Spleen (tissue), 13 donors: ENCODE data around the gene OR2A12. TPM values are rescaled to one million over a fixed set of nuclear protein-coding genes. Genes with fewer than 3 reads are reported as not detected.

Experiments
- DNase-seq: peaks from one replicate; pipeline ENCODE4 v3.0.0-alpha.2; 2020
- H3K27ac ChIP-seq, 8 donors: fragments of 200-600 bp; sonication (generic) in 7 of 8; 1 replicate in 4 of 8; 2 replicates in 4 of 8; pipeline versions ENCODE4 v1.5.0 to v1.8.0; 2016 to 2021; ENCODE audit warnings: inconsistent platforms in 4 of 8, mild to moderate bottlenecking in 4 of 8, moderate library complexity in 1 of 8
- H3K27me3 ChIP-seq, 7 donors: fragments of 200-600 bp; sonication (generic) in 6 of 7; replicated peaks in 1 of 7; 1 replicate in 4 of 7; 2 replicates in 3 of 7; pipeline versions ENCODE4 v1.5.0 to v1.8.0; 2016 to 2021; ENCODE audit warnings: inconsistent platforms in 3 of 7, mild to moderate bottlenecking in 1 of 7
- H3K36me3 ChIP-seq, 6 donors: fragments of 200-600 bp; sonication (generic) in 5 of 6; 1 replicate in 4 of 6; 2 replicates in 2 of 6; pipeline versions ENCODE4 v1.5.0 to v1.8.0; 2016 to 2021; ENCODE audit warnings: inconsistent platforms in 2 of 6
- H3K4me1 ChIP-seq, 6 donors: fragments of 200-600 bp; sonication (generic) in 5 of 6; 1 replicate in 3 of 6; 2 replicates in 3 of 6; pipeline versions ENCODE4 v1.5.0 to v1.8.0; 2016 to 2021; ENCODE audit warnings: inconsistent platforms in 3 of 6
- H3K4me3 ChIP-seq, 8 donors: fragments of 200-600 bp; sonication (generic) in 7 of 8; 1 replicate in 4 of 8; 2 replicates in 4 of 8; pipeline versions ENCODE4 v1.5.0 to v1.8.0; 2016 to 2021; ENCODE audit warnings: inconsistent platforms in 4 of 8, mild to moderate bottlenecking in 4 of 8, moderate library complexity in 2 of 8
- H3K9me3 ChIP-seq, 8 donors: fragments of 200-600 bp; sonication (generic) in 7 of 8; 1 replicate in 4 of 8; 2 replicates in 4 of 8; pipeline versions ENCODE4 v1.5.0 to v1.8.0; 2016 to 2021; ENCODE audit warnings: inconsistent platforms in 4 of 8
- POLR2A ChIP-seq, 3 donors: fragments of 450-650 bp; IDR thresholded peaks; one replicate each; pipeline ENCODE4 v1.5.1; 2017; ENCODE audit warnings: antibody characterized with exemption in 3 of 3, mild to moderate bottlenecking in 1 of 3
- POLR2AphosphoS5 ChIP-seq, 3 donors: sonication (generic); formaldehyde crosslinking; IDR thresholded peaks; one replicate each; pipeline ENCODE4 v1.5.1; 2017; ENCODE audit warnings: antibody characterized with exemption in 3 of 3
- WGBS, 5 donors: extraction: QIAGEN DNeasy Blood & Tissue Kit in 3 of 5; methylation state at CpG; one replicate each; pipeline versions ENCODE4 v1.1.5 to v1.1.7; 2013 to 2018; 5-methylcytosine and 5-hydroxymethylcytosine counted together
- intact Hi-C: fragments of 100-400 bp; cut with DNase I; formaldehyde crosslinking; loops from one replicate; pipeline ENCODE4 v1.15.0; 2023; ENCODE audit warnings: low total_unique reads
- long read RNA-seq, 2 donors: transcript quantifications; one replicate each; lab custom pipeline, GENCODE V29; 2026
- polyA plus RNA-seq, 3 donors: library from polyadenylated mRNA; stranded (reverse); fragments of 200-250 nt; gene quantifications; one replicate each; pipeline ENCODE4 v1.2.1, GENCODE V29; 2013
- total RNA-seq, 7 donors: library from RNA; depleted of rRNA in 3 of 7; stranded (reverse); fragments of >200 nt in 3 of 7; fragmentation: NEBNext Ultra II Directional in 4 of 7; extraction: Animal tissue kit (Norgen Biotek cat#: 25700) in 4 of 7; gene quantifications; one replicate each; pipeline versions ENCODE4 v1.1.0 to v1.2.1, GENCODE V29; 2016 to 2021
- TF ChIP-seq, protein P1 (sequence below), 11 experiments: fragments of 200-600 bp in 7 of 11; fragments of 450-650 bp in 4 of 11; sonication (generic) in 4 of 11; IDR thresholded peaks in 8 of 11; conservative IDR thresholded peaks in 3 of 11; 1 replicate in 7 of 11; 2 replicates in 4 of 11; pipeline versions ENCODE4 v1.4.0 to v1.8.0; 2016 to 2021; ENCODE audit warnings: antibody characterized with exemption in 11 of 11, inconsistent platforms in 4 of 11, mild to moderate bottlenecking in 1 of 11
- donor health status: healthy with polysubstance abuse.
- donor health status: DM: no; HTN: no; CAD: no; lungs with moderate emphysema.
- donor health status: DM: no; HTN: no; CAD: no.
- donor health status: Bipolar disorder and iron deficiency.
- donor health status: healthy.
- donor health status: DM: no; HTN: no; CAD: no.
- donor health status: DM: yes; HTN: yes; CAD: no.

OR2A12 gene, protein sequence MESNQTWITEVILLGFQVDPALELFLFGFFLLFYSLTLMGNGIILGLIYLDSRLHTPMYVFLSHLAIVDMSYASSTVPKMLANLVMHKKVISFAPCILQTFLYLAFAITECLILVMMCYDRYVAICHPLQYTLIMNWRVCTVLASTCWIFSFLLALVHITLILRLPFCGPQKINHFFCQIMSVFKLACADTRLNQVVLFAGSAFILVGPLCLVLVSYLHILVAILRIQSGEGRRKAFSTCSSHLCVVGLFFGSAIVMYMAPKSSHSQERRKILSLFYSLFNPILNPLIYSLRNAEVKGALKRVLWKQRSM
- not detected for total RNA-seq
- not detected for polyA plus RNA-seq
- long read RNA-seq, donor 1 = 0 reads
- long read RNA-seq, donor 2 = 0 reads

DNA sequence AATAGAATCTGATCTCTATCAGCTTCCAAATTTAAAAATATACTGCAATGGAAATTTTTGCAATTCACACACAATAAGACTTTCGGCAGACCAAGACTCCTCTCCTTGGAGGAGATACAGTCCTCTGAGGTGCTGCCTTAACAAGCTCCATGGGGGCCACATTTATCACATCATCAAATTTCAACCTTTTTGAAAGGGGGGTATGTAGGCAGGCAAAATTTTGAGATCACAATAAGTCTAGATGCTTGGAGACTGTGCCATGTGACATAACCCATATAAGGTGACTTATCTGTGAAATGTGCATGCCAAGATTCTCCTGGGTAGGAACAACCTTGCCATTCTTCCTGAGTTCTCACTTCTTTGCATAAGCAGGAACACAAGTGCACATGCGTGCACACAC, at the start of gene OR2A12:
OR2A12 (plus strand) TSS at position 301 of the 400 bp plus-strand sequence. CDS start 8,830 bp downstream, outside the sequence.
- intact Hi-C loops = no loop called here
- no peak within 1 kb of the TSS for H3K27ac ChIP-seq
- no peak within 1 kb of the TSS for H3K4me3 ChIP-seq
- TF ChIP-seq, protein P1, sequence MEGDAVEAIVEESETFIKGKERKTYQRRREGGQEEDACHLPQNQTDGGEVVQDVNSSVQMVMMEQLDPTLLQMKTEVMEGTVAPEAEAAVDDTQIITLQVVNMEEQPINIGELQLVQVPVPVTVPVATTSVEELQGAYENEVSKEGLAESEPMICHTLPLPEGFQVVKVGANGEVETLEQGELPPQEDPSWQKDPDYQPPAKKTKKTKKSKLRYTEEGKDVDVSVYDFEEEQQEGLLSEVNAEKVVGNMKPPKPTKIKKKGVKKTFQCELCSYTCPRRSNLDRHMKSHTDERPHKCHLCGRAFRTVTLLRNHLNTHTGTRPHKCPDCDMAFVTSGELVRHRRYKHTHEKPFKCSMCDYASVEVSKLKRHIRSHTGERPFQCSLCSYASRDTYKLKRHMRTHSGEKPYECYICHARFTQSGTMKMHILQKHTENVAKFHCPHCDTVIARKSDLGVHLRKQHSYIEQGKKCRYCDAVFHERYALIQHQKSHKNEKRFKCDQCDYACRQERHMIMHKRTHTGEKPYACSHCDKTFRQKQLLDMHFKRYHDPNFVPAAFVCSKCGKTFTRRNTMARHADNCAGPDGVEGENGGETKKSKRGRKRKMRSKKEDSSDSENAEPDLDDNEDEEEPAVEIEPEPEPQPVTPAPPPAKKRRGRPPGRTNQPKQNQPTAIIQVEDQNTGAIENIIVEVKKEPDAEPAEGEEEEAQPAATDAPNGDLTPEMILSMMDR (IDR thresholded peaks at IDR 0.05 in 8 of 11, conservative IDR thresholded peaks at IDR 0.05 in 3 of 11) = no peak
- TF ChIP-seq POLR2AphosphoS5 (IDR thresholded peaks at IDR 0.05) = no peak
- no peak for TF ChIP-seq POLR2A (IDR thresholded peaks at IDR 0.05)
- no peaks in the 10 kb centered on the region for H3K4me1 ChIP-seq
- peaks cover 0 to 6% (median 6%) of the 10 kb centered on the region in 8 donors for H3K9me3 ChIP-seq
- H3K36me3 ChIP-seq = no peaks in the 10 kb centered on the region
- DNase-seq = no peak
- 87 to 98% (median 91%) methylated on average over 2 of the region's 2 CpGs for WGBS, 5 donors
- no peaks in the 10 kb centered on the region for H3K27me3 ChIP-seq

DNA sequence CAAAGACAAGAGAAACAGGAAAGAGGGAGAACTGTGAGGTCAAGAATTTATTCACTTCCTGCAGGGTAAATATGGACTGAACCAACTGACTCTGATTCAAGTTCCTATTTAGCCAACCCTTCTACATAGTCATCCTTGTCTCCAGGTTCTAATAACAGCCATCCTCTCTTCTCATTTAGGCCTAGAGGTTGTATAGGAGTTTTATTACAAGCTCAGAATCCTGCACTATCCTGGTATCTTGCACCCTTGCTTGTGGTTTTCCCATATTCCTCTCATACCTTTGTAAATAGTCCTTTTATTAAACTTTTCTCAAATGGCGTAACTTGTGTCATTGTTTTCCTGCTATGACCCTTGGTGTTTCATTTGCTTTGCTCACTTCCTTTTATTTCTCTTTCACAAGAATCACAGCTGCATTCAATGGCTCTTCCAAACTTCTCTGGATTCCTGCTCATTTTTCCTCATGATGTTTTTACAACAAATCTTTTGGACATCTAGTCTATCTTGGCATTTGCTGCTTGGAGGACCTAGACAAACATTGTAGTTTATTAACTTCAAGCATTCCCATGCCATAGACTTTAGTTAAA, 49.7 kb upstream of the OR2A12 start:
- H3K4me1 ChIP-seq = no peaks in the 10 kb centered on the region
- DNase-seq = no peak

DNA sequence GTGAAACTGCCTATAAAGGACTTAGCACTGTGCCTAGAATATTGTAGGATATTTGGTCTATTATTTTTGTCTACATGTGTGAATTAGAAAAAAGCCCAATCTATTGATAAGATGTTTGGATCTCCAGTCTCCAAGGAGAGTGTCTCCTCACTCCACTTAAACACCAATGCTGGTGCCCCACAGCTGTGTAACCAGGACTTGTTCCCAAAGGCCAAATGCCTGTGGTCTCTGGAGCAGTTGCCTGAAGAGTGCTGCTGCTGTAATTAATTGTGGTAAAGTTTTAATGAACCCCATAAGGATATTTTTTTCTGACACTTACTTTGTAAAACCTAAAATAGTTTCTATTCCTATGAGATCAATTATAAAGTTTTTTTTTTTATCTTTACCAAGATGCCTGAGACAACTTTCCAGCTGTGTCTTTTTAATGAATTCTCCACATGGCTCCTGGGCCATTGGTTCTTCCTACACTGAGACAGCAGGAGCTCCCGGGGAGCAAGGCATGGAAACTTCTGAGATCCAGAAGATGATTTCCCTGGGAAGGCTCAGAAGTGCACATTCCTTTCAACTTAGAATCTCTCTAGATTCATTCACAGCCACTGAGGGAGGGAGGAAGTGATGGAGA, 48.6 kb upstream of the OR2A12 start:
- DNase-seq = no peak
- no peaks in the 10 kb centered on the region for H3K9me3 ChIP-seq
- H3K4me1 ChIP-seq = no peaks in the 10 kb centered on the region
- H3K36me3 ChIP-seq = no peaks in the 10 kb centered on the region
- 80 to 92% (median 86%) methylated on average over 1 of the region's 1 CpG for WGBS, 5 donors
- no peak overlapping the region for H3K4me3 ChIP-seq
- no peaks in the 10 kb centered on the region for H3K27me3 ChIP-seq
- H3K27ac ChIP-seq = no peak overlapping the region
- intact Hi-C loops = no loop called here
- no peak for TF ChIP-seq POLR2A (IDR thresholded peaks at IDR 0.05)
- TF ChIP-seq, protein P1 (IDR thresholded peaks at IDR 0.05 in 8 of 11, conservative IDR thresholded peaks at IDR 0.05 in 3 of 11) = no peak
- no peak for TF ChIP-seq POLR2AphosphoS5 (IDR thresholded peaks at IDR 0.05)

More for the DNA sequence above, 49.7 kb upstream of the OR2A12 start:
- H3K36me3 ChIP-seq = no peaks in the 10 kb centered on the region
- WGBS, 5 donors = 0 to 85% (median 38%) methylated on average over 1 of the region's 1 CpG
- H3K9me3 ChIP-seq = no peaks in the 10 kb centered on the region
- no peaks in the 10 kb centered on the region for H3K27me3 ChIP-seq
- no peak overlapping the region for H3K4me3 ChIP-seq
- intact Hi-C loops = no loop called here
- no peak overlapping the region for H3K27ac ChIP-seq
- TF ChIP-seq, protein P1 (IDR thresholded peaks at IDR 0.05 in 8 of 11, conservative IDR thresholded peaks at IDR 0.05 in 3 of 11) = no peak
- TF ChIP-seq POLR2AphosphoS5 (IDR thresholded peaks at IDR 0.05) (no peak), POLR2A (IDR thresholded peaks at IDR 0.05) (no peak)

DNA sequence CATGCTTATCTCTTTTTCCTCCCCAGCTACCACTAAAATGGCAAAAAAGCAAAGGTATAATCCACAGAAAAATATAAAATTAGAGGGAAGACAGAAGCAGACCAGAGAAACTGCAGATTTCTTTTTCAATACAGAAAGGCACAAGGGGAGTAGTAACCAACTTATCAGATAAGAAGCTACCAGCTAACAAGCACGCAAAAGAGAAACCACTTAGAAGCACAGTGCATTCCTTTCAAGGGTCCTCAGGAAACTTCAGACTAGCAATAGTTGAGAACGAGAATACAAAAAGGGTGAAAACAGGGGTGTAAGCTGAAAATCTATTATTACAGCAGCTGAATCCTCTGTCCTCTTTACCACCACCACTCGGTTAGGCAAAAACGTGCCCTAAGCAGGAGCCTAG, 47.2 kb upstream of the OR2A12 start:
- 53 to 76% (median 66%) methylated on average over 4 of the region's 4 CpGs for WGBS, 5 donors
- Histone ChIP-seq H3K27me3 (no peaks in the 10 kb centered on the region), H3K36me3 (no peaks in the 10 kb centered on the region), H3K9me3 (no peaks in the 10 kb centered on the region), H3K27ac (no peak overlapping the region), H3K4me3 (no peak overlapping the region), H3K4me1 (no peaks in the 10 kb centered on the region)
- intact Hi-C loops = no loop called here
- TF ChIP-seq POLR2A (IDR thresholded peaks at IDR 0.05) = no peak
- TF ChIP-seq, protein P1 (IDR thresholded peaks at IDR 0.05 in 8 of 11, conservative IDR thresholded peaks at IDR 0.05 in 3 of 11) = no peak
- DNase-seq = no peak
